Activated CD4-positive, CD25-positive, alpha-beta regulatory T cell (primary cell): ENCODE data around the gene FIP1L1.

Source experiments
- DNase-seq, 4 experiments: peaks; one replicate each; lab custom pipeline; 2025; lab: John Stamatoyannopoulos, UW

The FIP1L1 gene

GRCh38 chr4:53476232-53477037, 99.0 kb downstream of the FIP1L1 start:
- no peak for DNase-seq

- no peak for DNase-seq
These were observed 99.7 kb downstream of the FIP1L1 start for GRCh38 chr4:53477038-53477565.

GRCh38 chr4:53477636-53478035, 100.2 kb downstream of the FIP1L1 start:
- DNase-seq: no peak

- no peak for DNase-seq
These were observed 101.4 kb downstream of the FIP1L1 start for GRCh38 chr4:53478671-53479456.

- no peak for DNase-seq
These were observed 102.5 kb downstream of the FIP1L1 start for GRCh38 chr4:53479736-53480525.

- DNase-seq: no peak
These were observed 103.5 kb downstream of the FIP1L1 start for GRCh38 chr4:53480909-53481308.

GRCh38 chr4:53481586-53481985, 104.1 kb downstream of the FIP1L1 start:
- DNase-seq: no peak

- DNase-seq: no peak
These were observed 105.8 kb downstream of the FIP1L1 start for GRCh38 chr4:53483250-53483649.

GRCh38 chr4:53484911-53485657, 107.6 kb downstream of the FIP1L1 start:
- DNase-seq: no peak

- DNase-seq: no peak
These were observed 108.2 kb downstream of the FIP1L1 start for GRCh38 chr4:53485658-53486040.

- DNase-seq: no peak
These were observed 110.3 kb downstream of the FIP1L1 start for GRCh38 chr4:53487766-53488165.

- DNase-seq: no peak
These were observed 111.9 kb downstream of the FIP1L1 start for GRCh38 chr4:53489279-53489889.

- DNase-seq: no peak
These were observed 112.9 kb downstream of the FIP1L1 start for GRCh38 chr4:53490161-53490956.

- DNase-seq: no peak
These were observed 113.7 kb downstream of the FIP1L1 start for GRCh38 chr4:53490965-53491622.

- DNase-seq: no peak
These were observed 117.4 kb downstream of the FIP1L1 start for GRCh38 chr4:53494851-53495250.

GRCh38 chr4:53497487-53498244, 120.2 kb downstream of the FIP1L1 start:
- no peak for DNase-seq

- DNase-seq: no peak
These were observed 121.3 kb downstream of the FIP1L1 start for GRCh38 chr4:53498706-53499105.

GRCh38 chr4:53499791-53500190, 122.3 kb downstream of the FIP1L1 start:
- DNase-seq: no peak

- DNase-seq: no peak
These were observed 123.1 kb downstream of the FIP1L1 start for GRCh38 chr4:53500546-53500945.
